CD4-positive, alpha-beta T cell treated with Interleukin-4 for 1 hour (primary cell): Measurements from ENCODE around the gene CLEC2B.

Source experiments
- DNase-seq, 2 donors: peaks; one replicate each; pipeline ENCODE4 v3.0.0-alpha.2; 2020 to 2022

Gene CLEC2B

GRCh38 chr12:9805883-9806282 is 63.3 kb downstream of the CLEC2B start:
- DNase-seq, result no peak
